Left colon (tissue), 2 donors: ENCODE results near the gene SLC10A2. TPM values are rescaled to one million over a fixed set of nuclear protein-coding genes. Genes with fewer than 3 reads are reported as not detected.

Experiments
- ATAC-seq: fragments of 200-7000 bp; cut with Tn5 transposase; one replicate; pipeline ENCODE4 v1.9.1; 2020; ENCODE audit warnings: mild to moderate bottlenecking, moderate library complexity
- DNase-seq, 2 donors: peaks; one replicate each; pipeline ENCODE4 v3.0.0-alpha.2; 2020
- intact Hi-C, 2 donors: fragments of 100-400 bp; cut with DNase I in 1 of 2; cut with micrococcal nuclease in 1 of 2; formaldehyde crosslinking; loops; one replicate each; pipeline versions ENCODE4 v1.11.2 to v1.14.0; 2022; cut with DNase I, micrococcal nuclease
- total RNA-seq, 2 donors: library from RNA; stranded (reverse); fragmentation: NEBNext Ultra II Directional; extraction: Animal tissue kit (Norgen Biotek cat#: 25700); gene quantifications; one replicate each; pipeline ENCODE4 v1.2.1, GENCODE V29; 2021
- donor health status: DM: no; HTN: no; CAD: no.
- donor health status: DM: yes; HTN: yes; CAD: no.

The SLC10A2 gene
- total RNA-seq, 2 donors from 2014 or later, result 0.09 to 2.5 TPM

DNA sequence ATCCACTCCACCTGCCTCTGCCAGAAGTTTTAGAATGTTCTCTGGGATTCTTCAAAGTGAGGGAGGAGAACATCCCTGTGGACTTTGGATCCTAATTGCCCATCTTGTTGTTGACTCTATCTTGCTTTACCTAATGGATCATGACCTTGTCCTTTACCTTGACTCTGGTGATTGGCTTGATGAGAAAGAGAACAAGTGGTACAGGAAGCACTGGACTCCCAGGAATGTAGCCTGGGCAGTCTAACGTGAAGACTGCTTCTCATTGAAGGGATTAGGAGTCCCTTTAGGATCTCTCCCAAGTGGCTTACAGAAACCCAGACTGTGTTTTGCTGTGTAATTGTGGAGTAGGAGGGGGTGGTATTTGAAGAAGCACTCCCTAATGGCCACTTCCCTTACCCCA is 63.9 kb downstream of the SLC10A2 start:
- intact Hi-C loops, result no loop called here
- ATAC-seq (no peak), DNase-seq (no peak)

DNA sequence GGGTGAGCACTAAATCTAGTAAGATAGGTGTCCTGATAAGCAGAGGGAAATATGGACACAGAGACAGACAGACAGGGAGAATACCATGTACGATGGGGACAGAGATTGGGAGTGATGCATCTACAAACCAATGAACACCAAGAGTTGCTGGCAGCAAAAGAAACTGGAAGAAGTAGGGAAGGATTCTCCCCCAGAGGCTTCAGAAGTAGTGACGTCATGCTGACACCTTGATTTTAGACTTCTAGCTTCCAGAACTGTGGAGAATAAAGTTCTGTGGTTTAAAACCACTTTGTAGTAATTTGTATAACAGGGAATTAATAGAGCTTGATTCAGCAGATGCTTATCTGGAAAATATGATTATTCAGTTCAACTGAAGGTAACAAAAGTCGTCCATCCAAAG is 66.1 kb downstream of the SLC10A2 start:
- ATAC-seq (no peak), DNase-seq (no peak)
- intact Hi-C loops, result no loop called here

DNA sequence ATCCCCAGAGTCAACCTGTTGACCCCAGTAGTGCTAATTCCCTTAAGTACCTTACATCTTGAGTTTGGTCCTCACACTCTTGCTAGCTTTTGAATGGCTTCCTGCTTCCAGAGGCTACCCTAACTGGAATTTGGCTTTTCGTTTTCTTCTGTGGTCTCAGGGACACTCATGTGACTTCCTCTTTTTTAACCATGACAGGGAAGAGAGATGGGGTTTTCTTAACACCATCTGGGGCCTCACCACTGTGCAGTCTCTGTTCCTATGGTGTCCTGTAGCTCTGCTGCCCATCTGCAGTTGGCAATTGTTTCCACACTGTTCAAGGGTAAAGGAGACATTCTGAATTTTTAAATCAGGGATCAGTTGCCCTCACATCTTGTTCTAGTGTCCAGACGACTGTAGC is 66.7 kb downstream of the SLC10A2 start:
- ATAC-seq, result no peak

More for the DNA sequence above, 66.7 kb downstream of the SLC10A2 start:
- intact Hi-C loops, result no loop called here
- no peak for DNase-seq

Other genes starting within 250 kb of the SLC10A2 start
- 10 to 100 TPM; 54.1 to 66.1 TPM for gene ERCC5, start 220.4 kb downstream of the SLC10A2 start, total RNA-seq